Esophagus squamous epithelium (tissue), 5 donors: ENCODE measurements around the gene PTPRD. TPM values are rescaled to one million over a fixed set of nuclear protein-coding genes. Genes with fewer than 3 reads are reported as not detected.

Experiments used
- DNase-seq: peaks from one replicate; lab custom pipeline; 2025; lab: John Stamatoyannopoulos, UW
- H3K27ac ChIP-seq, 4 donors: fragments of 200-600 bp; sonication (generic); one replicate each; pipeline ENCODE4 v1.5.1; 2016 to 2019; ENCODE audit warnings: mild to moderate bottlenecking in 1 of 4
- H3K27me3 ChIP-seq, 4 donors: fragments of 200-600 bp; sonication (generic); 1 replicate in 3 of 4; 2 replicates in 1 of 4; pipeline versions ENCODE4 v1.5.1 to v1.6.0; 2017 to 2021; ENCODE audit warnings: antibody characterized with exemption in 1 of 4
- H3K36me3 ChIP-seq, 3 donors: fragments of 200-600 bp; sonication (generic); one replicate each; pipeline ENCODE4 v1.5.1; 2016 to 2019
- H3K4me1 ChIP-seq, 3 donors: fragments of 200-600 bp; sonication (generic); one replicate each; pipeline ENCODE4 v1.5.1; 2017 to 2019
- H3K4me3 ChIP-seq, 4 donors: fragments of 200-600 bp; sonication (generic); 1 replicate in 3 of 4; 2 replicates in 1 of 4; pipeline ENCODE4 v1.5.1; 2016 to 2019; ENCODE audit warnings: mild to moderate bottlenecking in 2 of 4, moderate library complexity in 1 of 4
- H3K9me3 ChIP-seq, 3 donors: fragments of 200-600 bp; sonication (generic); one replicate each; pipeline ENCODE4 v1.5.1; 2016 to 2019
- CTCF ChIP-seq, 6 experiments: fragments of 450-650 bp in 4 of 6; fragments of 200-600 bp in 2 of 6; sonication (generic) in 2 of 6; IDR thresholded peaks; one replicate each; pipeline ENCODE4 v1.5.1; 2016 to 2019; ENCODE audit warnings: antibody characterized with exemption in 6 of 6, mild to moderate bottlenecking in 4 of 6, moderate library complexity in 4 of 6
- POLR2A ChIP-seq, 4 donors: fragments of 450-650 bp; IDR thresholded peaks; one replicate each; pipeline ENCODE4 v1.6.1; 2017; ENCODE audit warnings: antibody characterized with exemption in 4 of 4, mild to moderate bottlenecking in 4 of 4, moderate library complexity in 3 of 4
- WGBS, 2 donors: methylation state at CpG; one replicate each; pipeline ENCODE4 v1.1.5; 2018; 5-methylcytosine and 5-hydroxymethylcytosine counted together
- intact Hi-C: fragments of 100-400 bp; cut with DNase I; formaldehyde crosslinking; loops from one replicate; pipeline ENCODE4 v1.15.0; 2022
- total RNA-seq, 4 donors: library from RNA; depleted of rRNA; stranded (reverse); fragments of >200 nt; gene quantifications; one replicate each; pipeline ENCODE4 v1.1.0, GENCODE V29; 2016
- donor health status: DM: yes; HTN: yes; CAD: no.

PTPRD gene
- total RNA-seq, 4 donors from 2014 or later = 0.23 to 16.3 (median 6.6) TPM

DNA sequence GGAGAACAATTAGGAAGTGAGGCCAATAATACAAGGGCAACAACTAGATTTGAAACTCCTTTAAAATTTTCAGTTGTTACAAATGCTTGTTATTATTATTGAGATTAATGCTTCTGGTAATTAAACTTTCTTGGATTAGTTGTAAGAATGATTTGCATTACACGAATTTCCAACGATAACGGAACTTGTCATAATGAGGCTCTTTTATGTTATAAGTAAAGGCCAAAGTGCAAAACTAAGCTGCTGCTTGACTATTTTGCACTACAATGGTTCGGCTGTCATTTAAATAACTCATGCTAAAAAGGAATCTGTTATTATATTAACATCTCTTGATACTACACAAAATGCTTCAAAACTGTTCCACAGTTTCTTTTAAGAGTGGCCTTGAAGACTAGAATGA is 1007.1 kb downstream of the PTPRD start:
- no peaks in the 10 kb centered on the region for H3K9me3 ChIP-seq
- 71 to 74% methylated on average over 4 of the region's 4 CpGs for WGBS, 2 donors
- no peak overlapping the region for H3K4me3 ChIP-seq
- intact Hi-C loops = no loop called here
- no peak for DNase-seq
- no peaks in the 10 kb centered on the region for H3K27me3 ChIP-seq
- H3K4me1 ChIP-seq = no peaks in the 10 kb centered on the region
- TF ChIP-seq POLR2A (IDR thresholded peaks at IDR 0.05) (no peak), CTCF (IDR thresholded peaks at IDR 0.05) (no peak)
- H3K27ac ChIP-seq = no peak overlapping the region
- H3K36me3 ChIP-seq = no peaks in the 10 kb centered on the region

DNA sequence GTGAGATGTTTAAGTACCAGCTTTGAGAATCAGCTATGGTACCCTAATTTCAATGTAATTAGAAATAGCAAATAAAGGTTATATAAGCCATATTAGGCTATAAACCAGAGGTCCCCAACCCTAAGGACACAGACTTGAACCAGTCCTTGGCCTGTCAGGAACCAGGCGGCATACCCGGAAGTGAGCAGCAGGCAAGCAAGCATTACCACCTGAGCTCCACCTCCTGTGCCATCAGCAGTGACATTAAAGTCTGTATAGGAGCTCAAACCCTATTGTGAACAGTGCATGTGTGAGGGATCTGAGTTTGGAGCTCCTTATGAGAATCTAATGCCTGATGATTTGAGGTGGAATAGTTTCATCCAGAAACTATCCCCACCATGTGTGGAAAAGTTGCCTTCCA is 1009.5 kb downstream of the PTPRD start:
- Histone ChIP-seq H3K4me1 (no peaks in the 10 kb centered on the region), H3K36me3 (no peaks in the 10 kb centered on the region), H3K27ac (no peak overlapping the region), H3K4me3 (no peak overlapping the region), H3K27me3 (no peaks in the 10 kb centered on the region), H3K9me3 (no peaks in the 10 kb centered on the region)
- no peak for DNase-seq
- intact Hi-C loops = no loop called here
- TF ChIP-seq POLR2A (IDR thresholded peaks at IDR 0.05) (no peak), CTCF (IDR thresholded peaks at IDR 0.05) (no peak)
- 77 to 95% methylated on average over 2 of the region's 2 CpGs for WGBS, 2 donors

GRCh38 chr9:9598723-9599122 is 1014.1 kb downstream of the PTPRD start:
- H3K27ac ChIP-seq = no peak overlapping the region
- intact Hi-C loops = no loop called here
- TF ChIP-seq CTCF (IDR thresholded peaks at IDR 0.05) (no peak), POLR2A (IDR thresholded peaks at IDR 0.05) (no peak)
- H3K4me1 ChIP-seq = no peaks in the 10 kb centered on the region
- DNase-seq = no peak
- H3K4me3 ChIP-seq = no peak overlapping the region
- WGBS, 2 donors = 45 to 55% methylated on average over 1 of the region's 1 CpG
- no peaks in the 10 kb centered on the region for H3K36me3 ChIP-seq
- no peaks in the 10 kb centered on the region for H3K9me3 ChIP-seq
- H3K27me3 ChIP-seq = no peaks in the 10 kb centered on the region

DNA sequence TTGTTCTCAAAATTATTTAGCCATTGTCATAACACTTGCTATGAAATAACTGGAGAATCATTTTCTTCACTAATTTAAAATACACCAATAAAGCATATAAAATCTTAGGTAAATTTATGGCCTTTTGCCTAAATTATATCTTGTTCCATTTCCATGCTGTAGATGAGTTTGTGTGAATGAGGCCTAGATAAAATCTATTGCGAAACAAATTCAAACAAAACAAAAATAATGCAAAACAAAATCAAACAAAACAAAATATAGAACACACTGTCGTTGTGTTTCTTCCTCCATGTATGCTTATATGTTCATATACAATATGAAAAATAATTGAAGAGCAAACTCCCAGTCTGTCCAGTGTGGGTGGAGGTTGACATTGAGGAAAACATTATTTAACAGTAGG is 1020.7 kb downstream of the PTPRD start:
- H3K9me3 ChIP-seq = no peaks in the 10 kb centered on the region
- TF ChIP-seq CTCF (IDR thresholded peaks at IDR 0.05) (no peak), POLR2A (IDR thresholded peaks at IDR 0.05) (no peak)
- 44 to 76% methylated on average over 2 of the region's 2 CpGs for WGBS, 2 donors
- H3K36me3 ChIP-seq = no peaks in the 10 kb centered on the region
- H3K27ac ChIP-seq = no peak overlapping the region
- DNase-seq = no peak
- no peak overlapping the region for H3K4me3 ChIP-seq
- no peaks in the 10 kb centered on the region for H3K4me1 ChIP-seq
- intact Hi-C loops = no loop called here
- H3K27me3 ChIP-seq = no peaks in the 10 kb centered on the region

DNA sequence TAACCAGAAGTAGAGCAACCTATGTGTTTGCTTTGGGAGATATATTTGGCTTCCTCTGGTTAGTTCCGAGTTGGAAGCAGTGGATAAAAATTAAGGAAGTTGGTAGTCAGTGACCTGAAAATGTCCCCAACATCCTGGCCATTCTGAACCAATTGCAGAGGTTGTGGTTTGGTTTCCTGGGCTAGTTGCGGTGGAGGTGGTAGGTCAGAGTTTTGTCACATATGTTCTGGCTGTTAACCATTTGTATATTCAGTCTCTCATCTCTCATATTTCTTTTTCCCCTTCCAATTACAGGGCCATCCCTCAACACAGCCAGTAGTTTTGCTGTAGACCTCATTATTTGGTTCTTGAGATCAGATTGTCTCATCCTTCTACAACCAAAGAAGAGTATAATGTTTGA is 1026.9 kb downstream of the PTPRD start:
- Histone ChIP-seq H3K27me3 (no peaks in the 10 kb centered on the region), H3K36me3 (no peaks in the 10 kb centered on the region), H3K9me3 (no peaks in the 10 kb centered on the region), H3K4me3 (no peak overlapping the region), H3K4me1 (no peaks in the 10 kb centered on the region), H3K27ac (no peak overlapping the region)
- no peak for DNase-seq
- 54% methylated on average over 2 of the region's 2 CpGs for WGBS, 2 donors
- intact Hi-C loops = no loop called here
- TF ChIP-seq POLR2A (IDR thresholded peaks at IDR 0.05) (no peak), CTCF (IDR thresholded peaks at IDR 0.05) (no peak)
